H9 (cell line): ENCODE measurements around the gene LHPP. TPM values are rescaled to one million over a fixed set of nuclear protein-coding genes. Genes with fewer than 3 reads are reported as not detected.

ENCODE experiments used
- DNase-seq: peaks from one replicate; pipeline ENCODE4 v3.0.0-alpha.2; 2017
- H2AFZ ChIP-seq: one replicate; pipeline ENCODE4 v1.6.1; 2013; ENCODE audit warnings: mild to moderate bottlenecking, low read length, control low read depth, moderate library complexity
- H2AK5ac ChIP-seq: 2 replicates; pipeline ENCODE4 v1.6.1; 2013; ENCODE audit warnings: low read length, control low read depth, mixed read lengths; ENCODE audit not compliant: insufficient read length
- H2BK120ac ChIP-seq: one replicate; pipeline ENCODE4 v1.6.1; 2013; ENCODE audit warnings: low read depth, mild to moderate bottlenecking, low read length, control low read depth, inconsistent platforms; ENCODE audit not compliant: poor library complexity, severe bottlenecking
- H2BK12ac ChIP-seq: 2 replicates; pipeline ENCODE4 v1.6.1; 2013; ENCODE audit warnings: low read length, control low read depth, mixed read lengths, low read depth; ENCODE audit not compliant: insufficient read length
- H2BK15ac ChIP-seq: 2 replicates; pipeline ENCODE4 v1.6.1; 2013; ENCODE audit warnings: low read depth, low read length, control low read depth
- H2BK20ac ChIP-seq: one replicate; pipeline ENCODE4 v1.6.1; 2013; ENCODE audit warnings: low read depth, mild to moderate bottlenecking, low read length, control low read depth, inconsistent platforms; ENCODE audit not compliant: poor library complexity, severe bottlenecking
- H2BK5ac ChIP-seq: 2 replicates; pipeline ENCODE4 v1.6.1; 2013; ENCODE audit warnings: low read length, control low read depth, mixed read lengths; ENCODE audit not compliant: insufficient read length
- H3K14ac ChIP-seq: 2 replicates; pipeline ENCODE4 v1.6.1; 2013; ENCODE audit warnings: low read length, control low read depth; ENCODE audit not compliant: insufficient read depth
- H3K18ac ChIP-seq: 2 replicates; pipeline ENCODE4 v1.6.1; 2013; ENCODE audit warnings: low read depth, mild to moderate bottlenecking, mixed read lengths, low read length, control low read depth; ENCODE audit not compliant: insufficient read length
- H3K23ac ChIP-seq: 2 replicates; pipeline ENCODE4 v1.6.1; 2013; ENCODE audit warnings: low read length, control low read depth, mixed read lengths, low read depth; ENCODE audit not compliant: insufficient read length
- H3K23me2 ChIP-seq: 2 replicates; pipeline ENCODE4 v1.6.1; 2013; ENCODE audit warnings: low read depth, mild to moderate bottlenecking, mixed read lengths, low read length, control low read depth; ENCODE audit not compliant: insufficient read length, poor library complexity, severe bottlenecking
- H3K27ac ChIP-seq: 2 replicates; pipeline ENCODE4 v1.5.1; 2013; ENCODE audit warnings: low read length, control low read depth, mixed read lengths, low read depth; ENCODE audit not compliant: insufficient read length
- H3K27me3 ChIP-seq: 2 replicates; pipeline ENCODE4 v1.6.1; 2013; ENCODE audit warnings: low read length, control low read depth, inconsistent platforms; ENCODE audit not compliant: insufficient read depth
- H3K4ac ChIP-seq: 2 replicates; pipeline ENCODE4 v1.6.1; 2013; ENCODE audit warnings: low read depth, mild to moderate bottlenecking, control low read depth, inconsistent platforms, low read length, moderate library complexity
- H3K4me1 ChIP-seq: 2 replicates; pipeline ENCODE4 v1.6.1; 2013; ENCODE audit warnings: low read length, control low read depth, inconsistent platforms; ENCODE audit not compliant: insufficient read depth
- H3K4me2 ChIP-seq: 2 replicates; pipeline ENCODE4 v1.6.1; 2013; ENCODE audit warnings: low read length, control low read depth, mixed read lengths; ENCODE audit not compliant: insufficient read length, insufficient read depth
- H3K56ac ChIP-seq: 2 replicates; pipeline ENCODE4 v1.6.1; 2013; ENCODE audit warnings: low read depth, mild to moderate bottlenecking, mixed read lengths, low read length, control low read depth; ENCODE audit not compliant: insufficient read length
- H3K79me1 ChIP-seq: 2 replicates; pipeline ENCODE4 v1.6.1; 2013; ENCODE audit warnings: low read depth, mild to moderate bottlenecking, moderate library complexity, low read length, control low read depth, inconsistent platforms; ENCODE audit not compliant: insufficient read depth, poor library complexity, severe bottlenecking
- H3K79me2 ChIP-seq: 2 replicates; pipeline ENCODE4 v1.6.1; 2013; ENCODE audit warnings: low read length, control low read depth, inconsistent platforms; ENCODE audit not compliant: insufficient read depth
- H3K9ac ChIP-seq: 2 replicates; pipeline ENCODE4 v1.6.1; 2013; ENCODE audit warnings: low read length, control low read depth, mixed read lengths; ENCODE audit not compliant: insufficient read length; ENCODE audit errors: extremely low read depth
- H3K9me3 ChIP-seq: one replicate; pipeline ENCODE4 v1.6.1; 2013; ENCODE audit warnings: low read depth, low read length, inconsistent platforms; ENCODE audit not compliant: control insufficient read depth
- H3T11ph ChIP-seq: one replicate; pipeline ENCODE4 v1.6.1; 2013; ENCODE audit warnings: mild to moderate bottlenecking, low read length, control low read depth, inconsistent platforms
- H4K20me1 ChIP-seq: one replicate; pipeline ENCODE4 v1.6.1; 2013; ENCODE audit not compliant: control insufficient read depth, insufficient read length, insufficient read depth
- H4K5ac ChIP-seq: 2 replicates; pipeline ENCODE4 v1.6.1; 2013; ENCODE audit warnings: low read depth, mild to moderate bottlenecking, mixed read lengths, low read length, control low read depth; ENCODE audit not compliant: insufficient read length
- H4K8ac ChIP-seq: replicated peaks from 2 replicates; pipeline ENCODE4 v1.6.1; 2013; ENCODE audit warnings: low read length, control low read depth, mixed read lengths, low read depth; ENCODE audit not compliant: insufficient read length
- H4K91ac ChIP-seq: 2 replicates; pipeline ENCODE4 v1.6.1; 2013; ENCODE audit warnings: low read depth, mild to moderate bottlenecking, moderate library complexity, mixed read lengths, low read length, control low read depth; ENCODE audit not compliant: insufficient read length
- H3K27ac Mint-ChIP-seq, 3 experiments: 2 replicates in 2 of 3; 3 replicates in 1 of 3; pipeline ENCODE4 v1.8.0; 2020 to 2021; ENCODE audit warnings: mixed read lengths in 3 of 3, mild to moderate bottlenecking in 1 of 3, moderate library complexity in 1 of 3
- H3K27me3 Mint-ChIP-seq: 2 replicates; pipeline ENCODE4 v1.8.0; 2021; ENCODE audit warnings: low read depth, mild to moderate bottlenecking, moderate library complexity, mixed read lengths
- H3K36me3 Mint-ChIP-seq, 3 experiments: 2 replicates in 2 of 3; 3 replicates in 1 of 3; pipeline ENCODE4 v1.8.0; 2020 to 2021; ENCODE audit warnings: low read depth in 3 of 3, mixed read lengths in 3 of 3; ENCODE audit not compliant: insufficient read depth in 1 of 3
- H3K4me1 Mint-ChIP-seq, 2 experiments: 2 replicates each; pipeline ENCODE4 v1.8.0; 2020; ENCODE audit warnings: mixed read lengths in 2 of 2
- H3K4me3 Mint-ChIP-seq, 2 experiments: 2 replicates in 1 of 2; 3 replicates in 1 of 2; pipeline ENCODE4 v1.8.0; 2020 to 2021; ENCODE audit warnings: mild to moderate bottlenecking in 2 of 2, mixed read lengths in 2 of 2, moderate library complexity in 1 of 2
- H3K9me3 Mint-ChIP-seq, 2 experiments: 2 replicates in 1 of 2; 3 replicates in 1 of 2; pipeline ENCODE4 v1.8.0; 2020; ENCODE audit warnings: mild to moderate bottlenecking in 2 of 2, mixed read lengths in 2 of 2, moderate library complexity in 1 of 2
- WGBS: extraction: QIAGEN DNeasy Blood & Tissue Kit; methylation state at CpG from one replicate; pipeline ENCODE4 v1.1.7; 2013; ENCODE audit warnings: missing lambda C conversion rate, low lambda C conversion rate, mixed read lengths; ENCODE audit not compliant: insufficient read length; ENCODE audit errors: extremely low coverage; 5-methylcytosine and 5-hydroxymethylcytosine counted together
- total RNA-seq: library from RNA; stranded (reverse); gene quantifications from 2 replicates; pipeline ENCODE4 v1.2.1, GENCODE V29; 2021
- TF ChIP-seq, protein P1 (sequence below): fragments of 200-600 bp; sonication (generic); conservative IDR thresholded peaks from 3 replicates; pipeline ENCODE4 v1.8.0; 2021; ENCODE audit warnings: antibody characterized with exemption, mild to moderate bottlenecking

LHPP gene
- total RNA-seq, 1 experiment from 2014 or later: 29.6 TPM

DNA sequence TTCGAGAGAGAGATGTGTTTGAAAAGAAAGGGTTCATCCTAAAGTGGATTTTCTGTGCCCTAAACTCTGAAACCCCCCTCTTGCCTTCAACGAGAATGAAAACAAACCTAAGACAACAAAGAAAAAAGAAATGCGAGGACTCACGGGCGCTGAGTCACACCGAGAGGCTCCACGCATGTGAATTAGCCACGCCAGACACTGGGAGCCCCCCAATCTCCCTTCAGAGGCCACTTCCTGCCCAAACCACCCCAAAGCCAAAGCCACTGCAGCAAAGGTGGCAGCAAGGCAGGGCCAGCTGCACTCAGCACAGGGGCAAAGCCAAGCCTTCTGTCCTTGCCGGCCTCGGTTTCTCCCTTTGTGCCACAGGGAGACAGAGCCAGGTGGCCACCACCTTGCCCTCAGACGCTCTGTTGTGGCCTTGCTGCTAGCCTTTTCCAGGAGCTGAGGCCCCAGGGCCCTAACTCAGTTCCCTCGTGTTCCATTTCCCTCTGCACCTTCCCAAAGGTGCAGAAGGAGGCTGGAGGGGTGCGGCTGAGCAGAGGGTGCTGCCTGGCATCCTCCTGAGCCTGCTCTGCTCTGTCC, 189.3 kb downstream of the LHPP start:
- Mint-ChIP-seq H3K27ac (peak overlapping the region; percentile 42 to 93 (median 89); a peak in 6 of 7 replicates), H3K4me1 (peaks cover 44 to 51% of the 10 kb centered on the region in 2 experiments), H3K4me3 (no peak overlapping the region), H3K27me3 (no peaks in the 10 kb centered on the region), H3K9me3 (no peaks in the 10 kb centered on the region), H3K36me3 (peaks cover 0 to 3% (median 2%) of the 10 kb centered on the region in 3 experiments; a peak in 2 of 7 replicates)
- peak overlapping the region; percentile 50; the same call in 1 of the 2 replicates for H3K14ac ChIP-seq
- DNase-seq: no peak
- no peak overlapping the region for H2AFZ ChIP-seq
- H4K8ac ChIP-seq: no peak overlapping the region
- no peak overlapping the region for H2BK15ac ChIP-seq
- H3K9ac ChIP-seq: no peak overlapping the region
- no peak overlapping the region for H3K4ac ChIP-seq
- H3K79me1 ChIP-seq: no peaks in the 10 kb centered on the region
- no peaks in the 10 kb centered on the region for H3K23me2 ChIP-seq
- H3K27me3 ChIP-seq: no peaks in the 10 kb centered on the region
- no peak overlapping the region for H2BK120ac ChIP-seq
- no peak overlapping the region for H2AK5ac ChIP-seq
- peaks cover 6% of the 10 kb centered on the region; the same call in 1 of the 2 replicates for H3K4me1 ChIP-seq
- no peak overlapping the region for H4K91ac ChIP-seq
- no peaks in the 10 kb centered on the region for H3K9me3 ChIP-seq
- H2BK5ac ChIP-seq: no peak overlapping the region
- no peak overlapping the region for H3K4me2 ChIP-seq
- H4K20me1 ChIP-seq: peaks cover 2% of the 10 kb centered on the region
- no peak overlapping the region for H2BK12ac ChIP-seq
- H3K56ac ChIP-seq: no peak overlapping the region
- H3T11ph ChIP-seq: no peak overlapping the region
- no peak overlapping the region for H3K27ac ChIP-seq
- WGBS: no CpG with 5 or more reads among the region's 13 CpGs
- TF ChIP-seq, protein P1, sequence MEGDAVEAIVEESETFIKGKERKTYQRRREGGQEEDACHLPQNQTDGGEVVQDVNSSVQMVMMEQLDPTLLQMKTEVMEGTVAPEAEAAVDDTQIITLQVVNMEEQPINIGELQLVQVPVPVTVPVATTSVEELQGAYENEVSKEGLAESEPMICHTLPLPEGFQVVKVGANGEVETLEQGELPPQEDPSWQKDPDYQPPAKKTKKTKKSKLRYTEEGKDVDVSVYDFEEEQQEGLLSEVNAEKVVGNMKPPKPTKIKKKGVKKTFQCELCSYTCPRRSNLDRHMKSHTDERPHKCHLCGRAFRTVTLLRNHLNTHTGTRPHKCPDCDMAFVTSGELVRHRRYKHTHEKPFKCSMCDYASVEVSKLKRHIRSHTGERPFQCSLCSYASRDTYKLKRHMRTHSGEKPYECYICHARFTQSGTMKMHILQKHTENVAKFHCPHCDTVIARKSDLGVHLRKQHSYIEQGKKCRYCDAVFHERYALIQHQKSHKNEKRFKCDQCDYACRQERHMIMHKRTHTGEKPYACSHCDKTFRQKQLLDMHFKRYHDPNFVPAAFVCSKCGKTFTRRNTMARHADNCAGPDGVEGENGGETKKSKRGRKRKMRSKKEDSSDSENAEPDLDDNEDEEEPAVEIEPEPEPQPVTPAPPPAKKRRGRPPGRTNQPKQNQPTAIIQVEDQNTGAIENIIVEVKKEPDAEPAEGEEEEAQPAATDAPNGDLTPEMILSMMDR: no peak
- H3K23ac ChIP-seq: no peak overlapping the region
- H4K5ac ChIP-seq: no peak overlapping the region
- H3K79me2 ChIP-seq: no peaks in the 10 kb centered on the region
- H3K18ac ChIP-seq: peak overlapping the region; percentile 6
- no peak overlapping the region for H2BK20ac ChIP-seq
